NCI-H774 (cell line): ENCODE measurements around the gene CCT4.
"Not testable (repeated sequence)": the region's sequence is repeated elsewhere in the genome, so short reads cannot be mapped to it uniquely, and the experiment has no call there.

Experiments used
- DNase-seq: peaks from one replicate; lab custom pipeline; 2025; lab: John Stamatoyannopoulos, UW

The CCT4 gene

DNA sequence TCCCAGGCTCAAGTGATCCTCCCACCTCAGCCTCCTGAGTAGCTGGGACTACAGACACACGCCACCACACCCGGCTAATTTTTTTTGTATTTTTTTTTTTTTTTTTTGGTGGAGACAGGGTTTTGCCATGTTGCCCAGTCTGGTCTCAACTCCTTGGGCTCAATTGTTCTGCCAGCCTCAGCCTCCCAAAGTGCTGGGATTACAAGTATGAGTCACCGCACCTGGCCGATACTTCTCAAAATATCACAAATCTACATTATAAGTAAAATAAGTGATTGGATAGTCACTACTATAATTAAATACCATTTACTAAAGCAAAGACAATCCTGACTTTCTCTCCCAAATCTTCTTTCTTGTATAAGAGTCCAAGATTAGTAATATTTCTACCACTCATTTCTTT lies 9.1 kb downstream of the CCT4 start:
- DNase-seq, result not testable (repeated sequence)

DNA sequence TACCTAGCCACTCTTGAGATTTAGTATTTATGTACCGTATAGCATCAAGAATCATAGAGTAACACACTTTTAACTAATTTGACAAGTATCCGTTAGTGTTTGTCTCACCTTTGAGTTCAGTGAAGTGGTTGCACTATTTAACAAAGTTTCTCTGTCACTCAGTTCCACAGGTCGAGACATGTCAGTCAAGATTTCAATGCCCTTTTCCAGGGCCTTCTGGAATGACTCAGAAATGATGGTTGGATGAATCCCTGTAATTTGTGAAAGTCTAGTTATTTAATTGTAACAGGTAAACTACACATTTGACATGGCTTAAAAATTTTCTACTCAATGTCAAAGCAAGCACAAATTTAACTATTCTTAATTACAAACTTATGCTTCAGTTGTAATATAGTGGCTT lies 9.7 kb downstream of the CCT4 start:
- no peak for DNase-seq

DNA sequence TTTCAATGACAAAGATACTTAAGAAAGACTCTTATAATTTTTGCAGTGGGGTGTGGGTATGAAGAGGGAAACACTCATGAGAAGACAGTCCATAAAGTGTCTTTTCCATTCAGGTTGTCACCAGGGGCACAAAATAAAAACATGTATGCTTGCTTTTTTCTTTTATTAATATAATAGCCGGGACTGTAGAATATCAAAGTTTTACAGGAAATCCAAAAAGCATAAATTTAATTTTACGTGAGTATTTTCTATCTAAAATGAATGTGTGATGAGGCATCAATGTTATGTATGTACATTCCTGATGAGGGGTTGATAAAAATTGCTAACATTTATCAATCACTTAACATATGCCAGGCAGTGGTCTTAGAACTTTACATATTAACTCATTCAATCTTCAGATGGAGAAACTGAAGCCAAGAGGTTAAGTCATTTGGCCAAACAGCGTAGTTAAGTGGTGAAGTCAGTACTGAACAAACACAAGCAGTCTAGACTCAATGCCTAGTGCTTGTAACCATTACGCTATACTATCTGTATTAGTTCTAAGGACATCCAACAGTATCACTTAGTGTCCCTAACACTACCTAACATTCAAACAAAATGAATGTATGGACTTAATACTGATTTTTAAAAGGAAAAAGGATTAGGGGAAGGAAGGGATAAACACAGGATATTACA lies 10.7 kb downstream of the CCT4 start:
- DNase-seq, result no peak

DNA sequence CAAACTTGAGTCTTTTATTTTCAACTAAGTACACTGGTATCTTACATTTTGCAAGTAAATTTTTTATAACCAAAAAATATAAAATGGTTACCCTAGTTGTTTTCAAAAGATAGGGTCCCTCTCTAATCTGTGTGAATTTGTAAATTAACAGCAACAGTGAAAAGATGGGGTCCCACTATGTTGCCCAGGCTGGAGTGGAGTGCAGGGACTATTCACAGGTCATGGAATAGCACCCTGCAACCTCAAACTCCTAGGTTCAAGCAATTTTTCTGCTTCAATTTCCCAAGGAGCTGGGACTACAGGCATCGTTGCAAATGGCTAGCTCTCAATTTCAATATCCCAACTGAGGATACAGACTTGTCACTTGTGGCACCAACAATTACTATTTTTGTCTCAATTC lies 12.1 kb downstream of the CCT4 start:
- DNase-seq, result no peak

DNA sequence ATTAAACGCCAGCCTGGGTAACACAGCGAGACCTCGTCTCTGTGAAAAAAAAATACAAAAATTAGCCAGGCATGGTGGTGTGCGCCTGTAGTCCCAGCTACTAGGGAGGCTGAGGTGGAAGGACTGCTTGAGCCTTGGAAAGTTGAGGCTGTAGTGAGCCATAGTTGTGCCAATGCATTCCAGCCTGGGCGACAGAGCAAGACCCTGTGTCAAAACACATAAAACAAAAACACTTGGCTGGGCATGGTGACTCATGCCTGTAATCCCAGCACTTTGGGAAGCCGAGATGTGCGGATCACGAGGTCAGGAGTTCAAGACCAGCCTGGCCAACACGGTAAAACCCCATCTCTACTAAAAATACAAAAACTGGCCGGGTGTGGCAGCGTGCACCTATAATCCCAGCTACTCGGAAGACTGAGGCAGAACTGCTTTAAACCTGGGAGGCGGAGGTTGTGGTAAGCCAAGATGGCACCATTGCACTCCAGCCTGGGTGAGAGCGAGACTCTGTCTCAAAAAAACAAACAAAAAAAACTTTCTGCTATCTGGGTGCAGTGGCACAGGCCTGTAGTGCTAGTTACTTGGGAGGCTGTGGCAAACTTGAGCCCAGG lies 21.9 kb downstream of the CCT4 start:
- DNase-seq, result not testable (repeated sequence)

DNA sequence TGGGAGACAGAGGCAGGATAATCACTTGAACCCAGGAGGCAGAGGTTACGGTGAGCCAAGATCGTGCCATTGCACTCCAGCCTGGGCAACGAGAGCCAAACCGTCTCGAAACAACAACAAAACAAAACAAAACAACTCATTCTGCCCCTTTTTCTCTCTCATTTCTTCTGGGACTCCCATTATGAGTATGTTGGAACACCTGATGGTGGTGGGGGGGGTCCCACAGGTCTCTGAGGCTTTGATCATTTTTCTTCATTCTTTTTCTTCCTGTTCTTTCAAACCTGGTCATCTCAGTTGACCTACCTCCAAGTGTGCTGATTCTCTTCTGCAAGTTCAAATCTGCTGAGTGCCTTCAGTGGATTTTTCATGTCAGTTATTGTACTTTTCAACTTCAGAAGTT lies 26.4 kb downstream of the CCT4 start:
- no peak for DNase-seq

DNA sequence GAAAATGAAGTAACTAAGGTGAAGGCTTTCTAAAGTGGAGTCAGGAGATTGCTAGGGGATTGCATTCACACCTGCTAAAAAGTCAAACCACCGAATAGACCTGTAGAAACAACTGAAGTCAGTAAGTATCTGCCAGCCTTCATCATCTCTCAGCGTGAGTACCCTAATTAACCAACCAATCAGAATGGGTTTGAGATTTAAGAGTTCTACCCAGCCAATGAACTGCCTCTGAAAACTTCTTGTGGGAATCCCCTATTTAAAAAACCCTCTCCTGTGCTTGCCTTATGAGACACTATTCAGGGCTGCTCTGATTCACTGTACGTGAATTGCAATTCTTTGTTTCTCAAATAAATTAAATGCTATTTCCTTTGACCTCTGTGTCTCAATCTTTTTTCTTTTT lies 31.2 kb downstream of the CCT4 start:
- DNase-seq, result no peak

DNA sequence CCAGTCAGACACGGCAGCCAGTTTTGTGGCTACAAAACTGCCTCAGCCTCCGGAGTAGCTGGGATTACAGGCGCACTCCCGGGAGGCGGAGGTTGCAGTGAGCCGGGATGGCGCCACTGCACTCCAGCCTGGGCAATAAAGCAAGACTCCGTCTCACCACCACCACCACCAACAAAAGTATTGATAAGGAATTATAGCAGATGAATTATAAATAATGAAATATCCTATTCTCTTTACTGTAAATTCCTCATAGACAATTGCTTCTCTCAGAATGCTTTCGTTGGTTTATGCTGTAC lies 33.2 kb downstream of the CCT4 start:
- DNase-seq, result no peak

DNA sequence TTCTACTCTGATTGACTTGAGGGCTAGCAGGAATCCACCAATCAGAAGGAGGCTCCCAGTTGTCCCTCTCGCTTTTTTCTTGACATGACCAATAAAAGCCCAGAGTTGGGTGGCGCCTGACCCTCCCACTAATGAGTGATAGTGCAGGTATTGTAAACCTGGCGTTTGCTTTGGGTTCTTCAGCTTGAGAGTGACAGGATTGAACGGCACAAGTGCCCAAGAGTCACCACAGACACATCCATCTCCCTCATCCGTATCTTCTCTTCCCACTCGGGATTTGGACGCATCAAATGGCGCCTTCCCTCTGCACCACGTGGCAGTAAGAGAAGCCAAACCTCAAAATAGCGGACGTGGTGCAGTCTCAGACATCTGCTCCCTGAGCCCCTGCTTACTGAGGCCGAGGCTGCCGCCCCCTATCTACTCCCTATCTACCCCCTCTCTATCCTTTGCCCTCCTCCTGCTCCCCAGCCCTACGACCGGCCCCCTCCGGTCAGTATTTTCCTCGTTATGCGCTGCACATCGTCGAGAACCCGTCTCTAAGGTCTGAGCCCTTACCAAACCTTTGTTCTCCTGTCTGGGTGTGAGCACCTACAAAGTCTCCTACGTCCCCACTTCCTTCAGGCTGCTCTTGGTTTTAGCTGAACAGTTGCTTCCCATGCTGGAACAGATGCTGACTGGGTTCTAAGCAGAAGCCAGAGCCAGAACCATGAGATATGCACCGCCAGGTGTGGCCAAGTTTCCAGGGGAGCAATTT lies 33.7 kb downstream of the CCT4 start:
- peak; percentile 93 for DNase-seq

DNA sequence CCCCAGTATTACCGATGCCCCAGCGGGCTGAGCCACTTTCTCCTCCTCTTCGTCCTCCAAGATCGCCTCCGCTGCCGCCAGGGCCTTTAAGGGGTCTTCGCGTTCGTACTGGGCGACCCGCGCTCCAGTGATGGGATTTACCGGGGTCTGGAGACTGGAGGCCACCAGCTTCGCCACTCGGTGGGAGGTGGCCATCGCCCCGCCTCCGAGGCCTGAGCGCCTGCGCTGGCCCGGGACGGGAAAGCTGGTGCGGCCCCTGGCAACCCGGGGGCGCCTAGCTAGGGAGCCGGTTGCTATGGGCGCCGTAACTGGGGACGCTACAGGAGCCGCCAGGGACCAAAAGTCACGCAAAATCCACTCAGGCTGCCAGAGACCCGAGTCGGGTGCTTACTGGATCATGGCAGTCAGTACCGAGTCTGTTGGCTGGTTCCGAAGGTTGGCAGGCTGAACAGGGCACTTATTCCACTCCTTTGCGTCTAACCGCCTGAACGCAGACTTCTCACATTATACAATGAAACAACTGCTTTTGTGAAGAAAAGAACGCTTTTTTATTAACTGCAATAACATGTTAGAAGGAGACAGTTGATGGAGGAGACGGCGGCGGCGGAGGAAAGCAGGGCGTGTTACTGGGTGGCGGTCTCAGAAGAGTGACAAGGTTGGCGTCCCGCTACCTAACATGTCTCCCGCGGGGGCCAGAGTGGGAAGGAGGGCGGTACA lies 34.5 kb downstream of the CCT4 start, which contains the start of gene FAM161A:
Gene FAM161A, minus strand, starts transcription at position 214 of the 717 bp plus-strand sequence. Its CDS starts 19 bp downstream, at position 195.
- DNase-seq, result peak; percentile 86

DNA sequence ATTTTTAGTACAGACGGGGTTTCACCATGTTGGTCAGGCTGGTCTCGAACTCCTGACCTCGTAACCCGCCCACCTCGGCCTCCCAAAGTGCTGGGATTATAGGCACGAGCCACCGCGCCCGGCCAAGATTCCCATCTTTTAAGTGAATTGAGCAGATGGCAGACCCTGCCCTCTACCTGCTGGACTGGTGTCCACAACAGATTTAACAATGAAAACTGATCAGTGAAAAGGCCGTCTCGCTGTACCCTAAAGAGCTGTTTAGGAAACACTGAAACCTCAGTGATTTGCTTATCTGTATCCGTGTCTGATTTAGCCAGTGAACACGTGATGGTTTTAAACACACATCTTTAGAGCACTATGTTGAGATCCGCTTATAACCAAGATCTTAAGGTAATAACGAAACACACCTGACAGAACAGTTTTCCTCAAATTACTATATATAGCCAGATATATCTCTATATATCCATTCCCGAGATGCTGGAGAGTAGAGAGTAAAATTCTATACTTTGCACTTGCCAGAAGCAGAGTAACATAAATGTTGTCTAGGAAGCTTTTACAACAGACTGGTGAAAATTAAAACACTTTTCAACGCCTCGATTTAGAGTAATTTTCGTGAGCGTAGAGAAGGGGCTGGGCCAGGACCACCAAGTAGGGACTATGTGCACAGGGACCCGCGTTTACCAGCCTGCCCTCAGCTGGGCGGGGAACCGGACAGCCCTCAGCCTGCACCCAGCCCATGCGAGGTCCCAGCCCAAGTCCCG lies 35.2 kb downstream of the CCT4 start:
- DNase-seq, result peak; percentile 66

DNA sequence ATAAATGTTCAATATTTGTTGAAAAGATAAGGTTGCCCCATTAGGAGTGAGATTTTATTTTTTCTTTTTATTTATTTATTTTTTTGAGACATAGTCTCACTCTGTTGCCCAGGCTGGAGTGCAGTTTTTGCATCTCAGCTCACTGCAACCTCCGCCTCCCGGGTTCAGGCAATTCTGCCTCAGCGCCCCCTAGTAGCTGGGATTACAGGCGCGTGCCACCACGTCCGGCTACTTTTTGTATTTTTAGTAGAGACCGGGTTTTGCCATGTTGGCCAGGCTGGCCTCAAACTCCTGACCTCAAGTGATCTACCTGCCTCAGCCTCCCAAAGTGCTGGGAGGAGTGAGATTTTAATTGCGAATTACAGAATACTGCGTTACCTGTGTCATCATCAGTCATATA lies 37.2 kb downstream of the CCT4 start:
- not testable (repeated sequence) for DNase-seq

DNA sequence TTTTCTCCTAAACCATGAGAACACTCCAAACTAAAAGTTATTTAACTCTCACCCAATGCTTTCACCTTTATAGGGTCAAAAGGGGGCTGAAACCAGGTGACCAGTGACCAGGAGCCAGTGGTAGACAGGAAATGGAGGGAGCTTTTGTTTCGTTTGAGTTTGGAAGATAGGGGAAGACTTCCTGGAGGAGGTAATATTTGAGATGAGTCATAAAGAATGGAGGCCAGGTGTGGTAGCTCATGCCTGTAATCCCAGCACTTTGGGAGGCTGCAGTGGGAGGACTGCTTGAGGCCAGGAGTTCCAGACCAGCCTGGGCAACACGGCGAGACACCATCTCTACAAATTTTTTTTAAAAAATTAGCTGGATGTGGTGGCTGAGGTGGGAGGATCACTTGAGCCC lies 43.1 kb downstream of the CCT4 start:
- DNase-seq, result no peak

DNA sequence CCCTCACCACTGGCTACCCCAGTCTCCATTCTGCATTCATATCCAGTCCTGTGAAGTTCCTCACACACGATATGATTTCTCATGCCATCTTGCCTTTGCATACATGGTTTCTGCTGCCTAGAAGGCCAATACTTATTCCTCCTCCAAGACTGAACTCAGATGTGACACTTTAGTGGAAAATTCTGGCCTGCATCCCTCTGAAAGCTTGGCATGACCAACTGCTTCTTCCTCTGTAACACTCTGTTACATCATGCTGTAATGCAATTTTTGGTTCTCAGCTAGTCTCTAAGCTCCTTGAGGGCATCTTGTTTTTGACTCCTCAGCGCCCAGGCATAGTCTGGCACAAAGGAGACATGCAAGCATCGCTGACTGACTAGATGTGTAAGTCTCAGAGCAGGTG lies 47.2 kb downstream of the CCT4 start:
- no peak for DNase-seq

DNA sequence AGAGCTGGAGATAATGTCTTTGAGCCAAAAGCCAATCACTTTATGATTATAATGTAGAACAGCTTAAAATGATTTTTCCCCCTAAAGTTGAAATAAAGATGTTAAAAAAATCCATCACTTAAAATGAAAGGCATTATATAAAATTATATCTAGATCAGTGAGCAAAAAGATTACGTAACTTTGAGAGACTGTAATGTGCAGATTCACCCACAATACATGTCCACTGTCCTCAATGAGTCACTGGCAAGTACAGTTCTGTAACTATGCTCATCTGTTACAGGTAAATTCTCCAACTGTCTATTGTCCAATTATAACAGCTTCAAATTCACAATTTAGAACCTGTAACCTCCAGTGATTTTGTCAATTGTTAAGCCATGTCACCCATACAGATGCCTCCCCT lies 53.6 kb downstream of the CCT4 start:
- DNase-seq, result no peak

DNA sequence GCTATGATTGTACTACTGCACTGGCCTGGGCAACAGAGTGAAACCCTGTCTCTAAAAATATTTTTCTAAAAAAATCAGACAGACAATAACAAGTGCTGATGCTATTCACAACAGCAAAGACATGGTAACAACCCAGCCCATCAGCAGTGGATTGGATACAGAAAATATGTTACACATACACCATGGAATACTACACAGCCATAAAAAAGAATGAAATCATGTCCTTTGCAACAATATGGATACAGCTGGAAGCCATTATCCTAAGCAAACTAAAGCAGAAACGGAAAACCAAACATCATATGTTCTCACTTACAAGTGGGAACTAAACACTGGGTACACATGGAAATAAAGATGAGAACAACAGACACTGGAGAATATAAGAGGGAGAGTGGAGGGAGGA lies 54.5 kb downstream of the CCT4 start:
- DNase-seq, result no peak

DNA sequence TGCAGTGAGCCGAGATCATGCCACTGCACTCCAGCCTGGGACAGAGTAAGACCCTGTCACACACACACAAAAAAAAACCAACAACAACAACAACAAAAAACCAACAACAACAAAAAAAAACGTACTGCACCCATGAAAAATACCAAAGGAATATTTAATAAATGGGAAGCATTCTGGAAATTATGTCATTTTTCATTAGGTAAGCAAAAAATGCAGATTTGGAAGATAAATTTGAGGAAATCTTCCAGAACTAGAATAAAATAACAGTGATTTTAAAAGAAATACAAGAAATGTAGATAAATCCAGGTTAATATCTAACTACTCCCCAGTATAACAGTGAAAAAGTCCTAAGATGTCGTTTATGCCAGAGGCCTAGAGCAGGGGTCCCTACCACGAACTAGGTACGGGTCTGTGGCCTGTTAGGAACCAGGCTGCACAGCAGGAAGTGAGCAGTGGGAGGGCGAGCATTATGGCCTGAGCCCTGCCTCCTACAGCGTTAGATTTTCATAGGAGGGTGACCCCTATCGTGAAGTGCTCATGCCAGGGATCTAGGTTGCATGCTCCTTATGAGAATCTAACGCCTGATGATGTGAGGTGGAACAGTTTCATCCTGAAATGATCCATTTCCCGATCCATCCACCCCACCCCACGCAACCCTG lies 56.1 kb downstream of the CCT4 start:
- no peak for DNase-seq

DNA sequence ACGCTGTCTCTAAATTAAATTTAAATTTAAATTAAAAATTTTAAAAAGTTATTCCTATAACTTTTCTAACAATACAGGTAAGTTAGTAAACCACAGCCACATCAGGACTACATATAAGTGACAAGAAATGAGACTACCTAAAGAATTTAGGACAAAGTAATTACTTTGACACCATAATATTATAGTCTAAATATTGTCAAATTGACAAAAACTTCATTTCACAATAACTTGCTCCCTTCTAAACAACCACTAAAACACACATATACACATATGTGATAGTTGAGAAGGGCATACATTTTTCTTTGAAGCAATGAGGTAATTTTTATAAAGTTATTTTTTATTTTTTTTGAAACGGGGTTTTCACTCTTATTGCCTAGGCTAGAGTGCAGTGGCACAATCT lies 66.2 kb downstream of the CCT4 start:
- DNase-seq, result no peak
